K562 (cell line): Measurements from ENCODE around the gene RHOC. TPM values are rescaled to one million over a fixed set of nuclear protein-coding genes. Genes with fewer than 3 reads are reported as not detected.

ENCODE experiments used
- E2F4 ChIP-seq: sonication (generic); formaldehyde crosslinking; IDR thresholded peaks from 2 replicates; pipeline ENCODE4 v1.8.0; 2022; ENCODE audit warnings: mild to moderate bottlenecking, low read depth, missing genetic modification reagents
- HNRNPL ChIP-seq: fragments of 200-400 bp; formaldehyde crosslinking; IDR thresholded peaks from 2 replicates; pipeline ENCODE4 v1.6.1; 2017; ENCODE audit warnings: low read depth, mild to moderate bottlenecking, low read length
- NCOA1 ChIP-seq: fragments of 450-650 bp; IDR thresholded peaks from 2 replicates; pipeline ENCODE4 v1.6.1; 2016; ENCODE audit warnings: low read depth
- PBX2 ChIP-seq, 2 experiments: IDR thresholded peaks in 1 of 2; conservative IDR thresholded peaks in 1 of 2; 2 replicates each; pipeline ENCODE4 v1.6.1; 2016; ENCODE audit warnings: low read depth in 2 of 2, mild to moderate bottlenecking in 1 of 2, missing compliant biosample characterization in 1 of 2, missing genetic modification characterization in 1 of 2, moderate library complexity in 1 of 2
- RBFOX2 ChIP-seq: fragments of 200-400 bp; formaldehyde crosslinking; IDR thresholded peaks from 2 replicates; pipeline ENCODE4 v1.6.1; 2017; ENCODE audit warnings: low read depth, mild to moderate bottlenecking, low read length, moderate library complexity
- RBM34 ChIP-seq: fragments of 200-400 bp; formaldehyde crosslinking; IDR thresholded peaks from 2 replicates; pipeline ENCODE4 v1.6.1; 2018; ENCODE audit warnings: low read length, borderline replicate concordance; ENCODE audit not compliant: insufficient read depth
- USF1 ChIP-seq: sonication (generic); formaldehyde crosslinking; IDR thresholded peaks from 2 replicates; pipeline ENCODE4 v1.9.0; 2022; ENCODE audit warnings: mild to moderate bottlenecking, missing genetic modification reagents
- polyA plus RNA-seq, 8 experiments: library from polyadenylated mRNA; depleted of rRNA in 4 of 8; stranded (reverse) in 5 of 8; unstranded in 3 of 8; fragments of >200 nt; fragmentation: Nextera tagmentation in 2 of 8; fragmentation: Illumina TruSeq in 1 of 8; extraction: Ambion mirVana in 2 of 8; extraction: Trizol in 1 of 8; gene quantifications; 2 replicates each; pipeline versions ENCODE4 v1.2.1 to v1.2.3, GENCODE V29; 2011 to 2014; ENCODE audit warnings: inconsistent platforms in 1 of 8, missing spikeins in 1 of 8
- total RNA-seq, 7 experiments: library from RNA; depleted of rRNA in 6 of 7; stranded (reverse); fragments of >200 nt in 6 of 7; fragmentation: Illumina TruSeq in 2 of 7; extraction: Trizol in 2 of 7; gene quantifications; 2 replicates each; pipeline versions ENCODE4 v1.2.1 to v1.2.3, GENCODE V29; 2011 to 2021; ENCODE audit warnings: low replicate concordance in 1 of 7

Gene RHOC
- total and polyA plus RNA-seq, 9 of the 15 experiments (the other 6 are each of a cell fraction or from before 2014, with no cell fraction given): 35.2 to 364 (median 204) TPM

GRCh38 chr1:112718691-112719418 is 11.9 kb upstream of the RHOC start (continued):
- TF ChIP-seq USF1 (CRISPR knock-in tag): no peak
- no peak for TF ChIP-seq PBX2 (CRISPR knock-in tag; IDR thresholded peaks at IDR 0.05; ENCODE audit: low read depth)
- no peak for TF ChIP-seq PBX2 (tag; conservative IDR thresholded peaks at IDR 0.05; ENCODE audit: low read depth)
- TF ChIP-seq RBFOX2: 0 out of 2 replicates have a peak, but pooled peaks have one; percentile 24
- TF ChIP-seq RBM34: no peak
- TF ChIP-seq E2F4 (CRISPR knock-in tag): no peak
- peak; percentile 97 for TF ChIP-seq HNRNPL
- no peak for TF ChIP-seq NCOA1
- TF ChIP-seq, all 486 proteins: peak for 31
